ENCODE data around the gene SCUBE2.

SCUBE2 gene

DNA sequence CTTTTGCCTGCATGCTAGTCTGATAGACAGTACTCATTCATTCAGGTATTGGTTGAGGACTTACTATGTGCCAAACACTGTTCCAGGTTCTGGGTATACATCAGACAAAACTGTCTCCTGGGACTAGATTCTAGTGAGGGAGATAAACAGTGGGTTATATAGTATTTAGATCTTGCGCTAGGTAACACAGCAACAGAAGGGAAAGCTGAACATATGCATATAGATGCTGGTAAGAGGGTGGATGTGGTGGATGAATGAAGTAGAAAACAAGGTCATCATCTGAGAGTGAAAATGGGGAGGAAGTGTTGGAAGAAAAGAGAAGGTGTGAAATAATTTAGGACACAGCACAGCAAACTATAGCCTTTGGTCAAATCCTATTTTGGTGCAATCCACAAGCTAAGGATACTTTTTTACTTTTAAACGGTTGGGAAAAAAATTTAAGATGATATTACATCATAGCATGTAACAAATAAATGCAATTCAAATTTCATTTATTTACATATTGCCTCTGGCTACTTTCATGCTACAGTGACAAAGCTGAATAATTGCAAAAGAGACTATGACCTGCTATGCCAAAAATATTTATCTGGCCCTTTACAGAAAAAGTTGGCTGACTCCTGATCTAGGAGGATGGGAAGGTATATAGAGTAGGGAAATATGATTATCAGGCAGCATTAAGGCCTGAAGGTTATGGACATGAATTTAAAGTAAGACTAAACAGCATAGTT lies 120.0 kb downstream of the SCUBE2 start:
- no peak for DNase-seq

Data from amygdala (tissue), 56 donors.